ENCODE measurements around the gene MAGEC2.

Gene MAGEC2

GRCh38 chrX:142204522-142205433 lies at the start of gene MAGEC2:
Gene MAGEC2 (minus strand): TSS chrX:142205290. CDS start chrX:142203987, 1,303 bp downstream.
- DNase-seq, result no peak

DNA sequence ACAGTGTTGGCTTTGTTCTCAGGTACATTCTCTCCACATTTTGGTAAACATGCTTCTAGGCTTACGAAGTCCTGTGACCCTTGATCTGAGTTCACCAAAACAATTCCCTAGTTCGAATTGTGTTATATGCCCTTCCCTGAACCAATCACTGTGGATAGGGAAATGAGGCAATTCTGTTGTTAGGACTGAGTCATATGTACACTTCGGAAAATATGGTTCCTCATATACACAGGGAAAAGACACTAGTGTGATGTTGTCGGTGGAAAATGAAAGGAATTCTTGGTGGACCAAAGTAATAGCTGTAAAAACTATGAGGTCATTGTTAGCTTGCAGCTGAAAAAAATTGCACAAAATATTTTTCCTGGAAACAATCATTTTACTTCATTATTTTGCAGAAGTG lies 46.6 kb upstream of the MAGEC2 start:
- DNase-seq, result no peak

- DNase-seq, result no peak
Measured at GRCh38 chrX:142251202-142251601, 46.1 kb upstream of the MAGEC2 start.

GRCh38 chrX:142250502-142250901 lies 45.4 kb upstream of the MAGEC2 start:
- DNase-seq, result no peak

GRCh38 chrX:142249721-142250120 lies 44.6 kb upstream of the MAGEC2 start:
- DNase-seq, result no peak

GRCh38 chrX:142244568-142244967 lies 39.5 kb upstream of the MAGEC2 start:
- no peak for DNase-seq

- no peak for DNase-seq
Measured at GRCh38 chrX:142238536-142238935, 33.4 kb upstream of the MAGEC2 start.

- no peak for DNase-seq
Measured at GRCh38 chrX:142233400-142233799, 28.3 kb upstream of the MAGEC2 start.

- no peak for DNase-seq
Measured at GRCh38 chrX:142214081-142214480, 9.0 kb upstream of the MAGEC2 start.

DNA sequence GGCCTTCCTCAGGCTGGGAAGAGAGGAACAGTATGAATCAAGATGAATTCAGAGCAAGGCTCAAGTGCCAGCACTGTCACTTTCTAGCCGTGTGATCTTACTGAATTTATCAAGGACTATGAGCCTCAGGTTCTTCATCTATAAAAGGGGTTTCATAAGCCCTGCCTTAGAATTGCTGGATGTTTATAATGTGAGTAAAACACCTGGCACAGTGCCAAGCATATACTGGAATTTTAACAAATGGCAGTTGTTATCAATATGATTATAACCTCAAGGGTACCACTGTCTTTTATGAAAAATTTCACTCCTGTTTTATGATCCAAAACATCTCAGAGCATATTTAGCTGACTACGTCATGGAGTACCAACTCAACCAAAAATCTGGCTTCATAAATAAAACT lies 4.0 kb downstream of the MAGEC2 start:
- DNase-seq, result no peak

GRCh38 chrX:142186103-142186502 lies 19.0 kb downstream of the MAGEC2 start:
- DNase-seq, result no peak

- no peak for DNase-seq
Measured at GRCh38 chrX:142184756-142185602, 20.1 kb downstream of the MAGEC2 start.

DNA sequence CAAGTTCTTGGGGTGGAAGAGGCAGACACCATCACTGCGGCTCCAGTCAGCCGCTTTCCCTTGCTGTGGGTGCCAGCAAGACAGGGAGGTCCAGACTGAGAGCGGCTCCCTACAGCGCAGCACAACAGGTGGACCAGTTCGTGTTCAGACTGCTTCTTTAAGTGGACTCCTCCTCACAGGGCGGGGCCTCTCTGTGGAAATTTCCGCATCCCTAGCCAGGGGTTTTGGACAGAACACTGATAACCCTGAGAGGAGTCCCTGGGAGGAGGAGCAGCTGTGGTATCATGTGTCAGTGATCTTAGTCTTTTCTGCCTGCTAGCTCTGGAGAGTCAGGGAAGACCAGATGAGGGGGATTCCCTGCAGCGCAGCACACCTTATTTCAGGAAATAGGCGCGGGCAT lies 48.5 kb downstream of the MAGEC2 start:
- no peak for DNase-seq
